HUES6 (cell line): Measurements from ENCODE around the gene EIF5.
"Not testable (repeated sequence)": the region's sequence is repeated elsewhere in the genome, so short reads cannot be mapped to it uniquely, and the experiment has no call there.

Experiments used
- H3K27ac ChIP-seq: 2 replicates; pipeline ENCODE4 v1.7.0; 2013; ENCODE audit warnings: low read depth, mild to moderate bottlenecking, low read length, inconsistent platforms
- H3K27me3 ChIP-seq: 2 replicates; pipeline ENCODE4 v1.6.1; 2013; ENCODE audit warnings: low read length; ENCODE audit not compliant: control insufficient read depth, insufficient read depth
- H3K36me3 ChIP-seq: 2 replicates; pipeline ENCODE4 v1.6.1; 2013; ENCODE audit warnings: low read length; ENCODE audit not compliant: control insufficient read depth, insufficient read depth
- H3K4me1 ChIP-seq: 2 replicates; pipeline ENCODE4 v1.6.1; 2013; ENCODE audit warnings: low read length; ENCODE audit not compliant: control insufficient read depth, insufficient read depth
- H3K4me3 ChIP-seq: 2 replicates; pipeline ENCODE4 v1.5.1; 2013; ENCODE audit warnings: low read depth, low read length
- H3K9ac ChIP-seq: one replicate; pipeline ENCODE4 v1.6.1; 2013; ENCODE audit warnings: mild to moderate bottlenecking, low read length
- H3K9me3 ChIP-seq: 2 replicates; pipeline ENCODE4 v1.6.1; 2013; ENCODE audit warnings: low read depth, low read length; ENCODE audit not compliant: control insufficient read depth, insufficient read depth

EIF5 gene

GRCh38 chr14:103354141-103354540 is 20.1 kb downstream of the EIF5 start:
- Histone ChIP-seq H3K4me3 (no peak overlapping the region), H3K27ac (no peak overlapping the region), H3K9me3 (no peaks in the 10 kb centered on the region), H3K27me3 (no peaks in the 10 kb centered on the region), H3K9ac (no peak overlapping the region), H3K4me1 (peaks cover 19% of the 10 kb centered on the region), H3K36me3 (no peaks in the 10 kb centered on the region)

GRCh38 chr14:103356024-103356682 is 22.1 kb downstream of the EIF5 start:
- no peak overlapping the region for H3K27ac ChIP-seq
- H3K4me1 ChIP-seq, result peaks cover 19% of the 10 kb centered on the region
- H3K9me3 ChIP-seq, result no peaks in the 10 kb centered on the region
- H3K36me3 ChIP-seq, result no peaks in the 10 kb centered on the region
- H3K4me3 ChIP-seq, result no peak overlapping the region
- no peak overlapping the region for H3K9ac ChIP-seq
- H3K27me3 ChIP-seq, result no peaks in the 10 kb centered on the region

- not testable (repeated sequence) for H3K27me3 ChIP-seq, H3K36me3 ChIP-seq, H3K27ac ChIP-seq, H3K9me3 ChIP-seq, H3K4me3 ChIP-seq, H3K9ac ChIP-seq
- H3K4me1 ChIP-seq, result peaks cover 19% of the 10 kb centered on the region
Measured at GRCh38 chr14:103357552-103357951, 23.5 kb downstream of the EIF5 start.

GRCh38 chr14:103360548-103360947 is 26.5 kb downstream of the EIF5 start:
- Histone ChIP-seq H3K27ac (no peak overlapping the region), H3K27me3 (no peaks in the 10 kb centered on the region), H3K9ac (no peak overlapping the region), H3K36me3 (no peaks in the 10 kb centered on the region), H3K4me1 (peaks cover 7% of the 10 kb centered on the region), H3K9me3 (peaks cover 15% of the 10 kb centered on the region), H3K4me3 (no peak overlapping the region)

GRCh38 chr14:103361867-103362266 is 27.8 kb downstream of the EIF5 start:
- H3K27ac ChIP-seq, result no peak overlapping the region
- peaks cover 15% of the 10 kb centered on the region for H3K9me3 ChIP-seq
- H3K4me1 ChIP-seq, result no peaks in the 10 kb centered on the region
- no peaks in the 10 kb centered on the region for H3K36me3 ChIP-seq
- H3K9ac ChIP-seq, result no peak overlapping the region
- H3K4me3 ChIP-seq, result no peak overlapping the region
- no peaks in the 10 kb centered on the region for H3K27me3 ChIP-seq

GRCh38 chr14:103362780-103363179 is 28.7 kb downstream of the EIF5 start:
- Histone ChIP-seq H3K36me3 (no peaks in the 10 kb centered on the region), H3K4me1 (no peaks in the 10 kb centered on the region), H3K9me3 (peaks cover 15% of the 10 kb centered on the region), H3K9ac (no peak overlapping the region), H3K27ac (no peak overlapping the region), H3K4me3 (no peak overlapping the region), H3K27me3 (no peaks in the 10 kb centered on the region)

- no peak overlapping the region for H3K4me3 ChIP-seq
- no peak overlapping the region for H3K9ac ChIP-seq
- H3K27ac ChIP-seq, result no peak overlapping the region
- peaks cover 14% of the 10 kb centered on the region for H3K9me3 ChIP-seq
- no peaks in the 10 kb centered on the region for H3K4me1 ChIP-seq
- H3K36me3 ChIP-seq, result no peaks in the 10 kb centered on the region
- H3K27me3 ChIP-seq, result no peaks in the 10 kb centered on the region
Measured at GRCh38 chr14:103366741-103367140, 32.7 kb downstream of the EIF5 start.

- Histone ChIP-seq H3K27ac (no peak overlapping the region), H3K9me3 (peaks cover 4% of the 10 kb centered on the region), H3K4me1 (peaks cover 6% of the 10 kb centered on the region; the same call in 1 of the 2 replicates), H3K36me3 (no peaks in the 10 kb centered on the region), H3K4me3 (no peak overlapping the region), H3K27me3 (no peaks in the 10 kb centered on the region), H3K9ac (no peak overlapping the region)
Measured at GRCh38 chr14:103367995-103368394, 34.0 kb downstream of the EIF5 start.

GRCh38 chr14:103370087-103370486 is 36.0 kb downstream of the EIF5 start:
- Histone ChIP-seq H3K4me1 (peaks cover 6% of the 10 kb centered on the region; the same call in 1 of the 2 replicates), H3K9ac (no peak overlapping the region), H3K36me3 (no peaks in the 10 kb centered on the region), H3K27me3 (no peaks in the 10 kb centered on the region), H3K4me3 (no peak overlapping the region), H3K9me3 (no peaks in the 10 kb centered on the region), H3K27ac (no peak overlapping the region)

GRCh38 chr14:103372017-103372416 is 38.0 kb downstream of the EIF5 start:
- H3K36me3 ChIP-seq, result no peaks in the 10 kb centered on the region
- H3K9ac ChIP-seq, result no peak overlapping the region
- no peak overlapping the region for H3K4me3 ChIP-seq
- H3K9me3 ChIP-seq, result no peaks in the 10 kb centered on the region
- peaks cover 6% of the 10 kb centered on the region; the same call in 1 of the 2 replicates for H3K4me1 ChIP-seq
- H3K27me3 ChIP-seq, result no peaks in the 10 kb centered on the region
- H3K27ac ChIP-seq, result no peak overlapping the region

- Histone ChIP-seq H3K9ac (peak overlapping the region; percentile 17), H3K27me3 (no peaks in the 10 kb centered on the region), H3K4me3 (no peak overlapping the region), H3K4me1 (peaks cover 6% of the 10 kb centered on the region; the same call in 1 of the 2 replicates), H3K36me3 (no peaks in the 10 kb centered on the region), H3K27ac (no peak overlapping the region), H3K9me3 (no peaks in the 10 kb centered on the region)
Measured at GRCh38 chr14:103372552-103373304, 38.7 kb downstream of the EIF5 start.
